GM13976 (cell line): ENCODE results near the gene MAP1LC3B.

ENCODE experiments used
- DNase-seq: peaks from one replicate; pipeline ENCODE4 v3.0.0; 2012; ENCODE audit warnings: low spot score
- CTCF ChIP-seq: IDR thresholded peaks from 2 replicates; pipeline ENCODE4 v1.5.1; 2012; ENCODE audit warnings: borderline replicate concordance, mild to moderate bottlenecking; ENCODE audit not compliant: insufficient read depth; ENCODE audit errors: extremely low read depth, missing control alignments, control extremely low read depth
- in situ Hi-C: fragments of 300-500 bp; cut with MboI; formaldehyde crosslinking; loops from one replicate; pipeline ENCODE4 v1.12.0; 2022; ENCODE audit warnings: low sequenced_read_pairs, mixed read lengths, inconsistent platforms; ENCODE audit not compliant: unreplicated experiment

The MAP1LC3B gene

GRCh38 chr16:87351320-87351698 is 40.8 kb upstream of the MAP1LC3B start:
- TF ChIP-seq CTCF, result no peak
- in situ Hi-C loops, result no loop called here
- DNase-seq, result no peak

GRCh38 chr16:87352818-87353217 is 39.3 kb upstream of the MAP1LC3B start:
- TF ChIP-seq CTCF, result no peak
- DNase-seq, result no peak
- in situ Hi-C loops, result no loop called here

GRCh38 chr16:87353613-87354012 is 38.5 kb upstream of the MAP1LC3B start:
- no peak for TF ChIP-seq CTCF
- in situ Hi-C loops, result no loop called here
- DNase-seq, result no peak

- TF ChIP-seq CTCF, result no peak
- in situ Hi-C loops, result no loop called here
- no peak for DNase-seq
Measured at GRCh38 chr16:87356491-87356853, 35.7 kb upstream of the MAP1LC3B start.

GRCh38 chr16:87358250-87358649 is 33.9 kb upstream of the MAP1LC3B start:
- no peak for TF ChIP-seq CTCF
- DNase-seq, result no peak
- in situ Hi-C loops, result no loop called here

- in situ Hi-C loops, result no loop called here
- TF ChIP-seq CTCF, result no peak
- DNase-seq, result no peak
Measured at GRCh38 chr16:87358696-87359095, 33.4 kb upstream of the MAP1LC3B start.

GRCh38 chr16:87359121-87359520 is 33.0 kb upstream of the MAP1LC3B start:
- DNase-seq, result no peak
- in situ Hi-C loops, result no loop called here
- TF ChIP-seq CTCF, result no peak
